ENCODE measurements around the gene CALCA.
"Not testable (repeated sequence)": the region's sequence is repeated elsewhere in the genome, so short reads cannot be mapped to it uniquely, and the experiment has no call there.

CALCA gene, protein sequence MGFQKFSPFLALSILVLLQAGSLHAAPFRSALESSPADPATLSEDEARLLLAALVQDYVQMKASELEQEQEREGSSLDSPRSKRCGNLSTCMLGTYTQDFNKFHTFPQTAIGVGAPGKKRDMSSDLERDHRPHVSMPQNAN

GRCh38 chr11:14971865-14972580 lies at the start of gene CALCA:
CALCA (minus strand) TSS chr11:14972351; CDS start chr11:14971192, 1,159 bp downstream.
- DNase-seq (ENCODE audit: low read depth, low spot score), result no peak

DNA sequence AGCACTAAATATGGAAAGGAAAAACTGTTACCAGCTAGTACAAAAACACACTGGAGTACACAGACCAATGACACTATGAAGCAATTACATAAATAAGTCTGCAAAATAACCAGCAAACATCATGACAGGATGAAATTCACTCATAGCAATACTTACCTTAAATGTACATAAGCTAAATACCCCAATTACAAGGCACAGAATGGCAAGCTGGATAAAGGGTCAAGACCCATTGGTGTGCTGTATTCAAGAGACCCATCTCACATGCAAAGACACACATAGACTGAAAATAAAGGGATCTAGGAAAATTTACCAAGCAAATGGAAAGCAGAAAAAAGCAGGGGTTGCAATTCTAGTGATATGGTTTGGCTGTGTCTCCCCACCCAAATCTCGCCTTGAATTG lies 44.0 kb upstream of the CALCA start:
- no peak for DNase-seq (ENCODE audit: low read depth, low spot score)

DNA sequence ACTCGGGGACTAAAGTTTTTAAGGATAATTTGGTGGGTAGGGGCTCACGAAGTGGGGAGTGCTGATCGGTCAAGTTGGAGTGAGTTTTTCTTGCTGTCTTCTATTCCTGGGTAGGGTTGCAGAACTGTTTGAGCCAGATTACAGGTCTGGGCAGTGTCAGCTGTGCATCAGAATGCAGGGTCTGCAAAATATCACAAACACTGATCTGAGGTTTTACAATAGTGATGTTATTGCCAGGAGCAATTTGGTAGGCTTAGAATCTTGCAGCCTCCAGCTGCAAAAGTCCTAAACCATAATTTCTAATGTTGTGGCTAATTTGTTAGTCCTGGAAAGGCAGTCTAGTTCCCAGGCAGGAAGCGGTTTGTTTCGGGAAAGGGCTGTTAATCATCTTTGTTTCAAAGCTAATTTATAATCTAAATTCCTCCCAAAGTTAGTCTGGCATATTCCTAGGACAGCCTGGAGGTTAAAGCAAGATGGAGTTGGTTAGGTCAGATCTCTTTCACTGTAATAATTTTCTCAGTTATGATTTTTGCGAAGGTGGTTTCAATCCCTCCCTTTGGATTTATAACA lies 39.7 kb upstream of the CALCA start:
- no peak for DNase-seq (ENCODE audit: low read depth, low spot score)

DNA sequence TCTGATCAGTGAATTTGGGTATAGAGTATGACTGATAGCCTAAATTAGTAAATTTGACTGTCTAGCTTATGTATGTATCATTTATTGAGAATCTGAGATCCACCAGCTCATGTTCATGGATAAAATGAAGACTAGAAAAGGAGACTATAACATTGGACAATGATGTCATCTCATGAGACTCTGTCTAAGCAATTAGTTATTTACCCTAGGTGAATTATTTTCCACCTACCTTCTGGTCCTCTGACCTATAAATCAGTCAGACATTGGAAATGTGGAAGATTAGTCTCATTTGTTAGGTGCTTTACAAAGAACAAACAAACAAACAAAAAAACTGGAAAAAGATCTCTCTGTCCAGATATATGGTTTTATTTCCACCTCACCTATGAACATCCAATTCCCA lies 38.7 kb upstream of the CALCA start:
- no peak for DNase-seq (ENCODE audit: low read depth, low spot score)

GRCh38 chr11:15006139-15006759 lies 34.1 kb upstream of the CALCA start:
- no peak for DNase-seq (ENCODE audit: low read depth, low spot score)

DNA sequence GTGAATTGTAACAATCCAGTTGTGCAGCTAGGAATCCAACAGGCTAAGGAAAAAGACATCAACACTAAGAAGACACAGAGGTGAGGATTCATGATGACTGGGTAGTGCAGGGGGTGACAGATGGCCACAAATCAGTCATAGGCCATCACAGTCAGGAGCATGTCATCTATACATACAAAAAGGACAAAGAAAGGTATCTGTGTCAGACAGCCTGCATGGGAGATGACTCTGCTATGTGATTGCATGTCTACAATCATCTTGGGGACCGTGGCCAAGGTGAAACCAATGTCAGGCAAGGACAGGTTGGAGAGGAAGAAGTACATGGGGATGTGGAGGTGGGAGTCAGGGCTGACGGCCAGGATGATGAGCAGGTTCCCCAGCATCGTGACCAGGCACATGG lies 16.0 kb upstream of the CALCA start:
- DNase-seq (ENCODE audit: low read depth, low spot score), result not testable (repeated sequence)

GRCh38 chr11:14981507-14981906 lies 9.4 kb upstream of the CALCA start:
- DNase-seq (ENCODE audit: low read depth, low spot score), result no peak

DNA sequence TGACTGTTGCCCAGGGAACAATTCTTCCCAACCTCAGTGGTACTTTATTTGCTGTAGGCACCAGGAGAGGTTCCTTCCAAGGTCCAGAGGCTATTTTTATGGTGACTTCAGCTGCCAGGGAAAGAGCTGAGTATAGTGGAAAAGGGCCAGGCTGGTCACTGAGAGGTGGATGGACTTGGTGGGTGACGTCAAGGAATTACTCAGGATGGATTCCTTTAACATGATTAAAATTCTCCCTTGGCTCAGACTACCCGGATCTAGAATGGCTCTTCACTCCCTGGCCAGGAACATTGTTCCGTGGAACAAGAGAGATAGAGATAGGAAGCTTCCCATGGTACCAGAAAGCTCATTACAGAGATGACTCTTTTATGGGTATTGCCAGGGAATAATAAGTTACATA lies 8.7 kb upstream of the CALCA start:
- no peak for DNase-seq (ENCODE audit: low read depth, low spot score)

- no peak for DNase-seq (ENCODE audit: low read depth, low spot score)
Measured at GRCh38 chr11:14977101-14977880, 5.1 kb upstream of the CALCA start.

- DNase-seq (ENCODE audit: low read depth, low spot score), result no peak
Measured at GRCh38 chr11:14975252-14975587, 3.1 kb upstream of the CALCA start.

GRCh38 chr11:14974515-14975251 lies 2.5 kb upstream of the CALCA start:
- no peak for DNase-seq (ENCODE audit: low read depth, low spot score)

GRCh38 chr11:14973621-14974514 lies 1.7 kb upstream of the CALCA start:
- no peak for DNase-seq (ENCODE audit: low read depth, low spot score)

- no peak for DNase-seq (ENCODE audit: low read depth, low spot score)
Measured at GRCh38 chr11:14972581-14973495, 687 bp upstream of the CALCA start.

GRCh38 chr11:14969901-14970323 lies 2.2 kb downstream of the CALCA start:
- no peak for DNase-seq (ENCODE audit: low read depth, low spot score)

DNA sequence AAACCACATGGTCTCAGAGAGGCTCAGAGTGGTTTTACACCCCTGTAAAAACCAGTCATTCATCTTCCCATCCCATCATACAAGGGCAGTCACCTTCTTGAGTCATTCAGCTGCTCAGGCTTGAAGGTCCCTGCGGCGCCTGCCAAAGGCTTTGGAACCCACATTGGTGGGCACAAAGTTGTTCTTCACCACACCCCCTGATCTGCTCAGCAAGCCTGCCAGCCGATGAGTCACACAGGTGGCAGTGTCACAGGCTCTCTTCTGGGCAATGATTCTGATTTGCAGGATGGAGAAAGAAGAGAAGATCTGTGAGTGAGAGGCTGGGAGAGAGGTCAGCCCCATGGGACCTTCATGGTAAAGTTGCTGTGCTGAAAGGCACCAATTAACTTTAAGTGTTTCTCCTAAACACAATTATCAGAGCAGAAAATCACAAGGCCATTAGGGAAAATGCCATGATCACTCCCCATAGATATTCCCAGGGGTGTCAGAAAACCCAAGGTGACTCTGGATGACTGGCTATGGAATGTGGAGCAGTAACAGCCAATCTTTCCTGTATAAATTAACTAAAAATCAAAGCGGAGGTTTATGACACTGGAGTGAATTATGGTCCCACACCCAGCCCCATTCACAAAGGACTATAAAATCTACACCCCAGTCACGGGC lies 4.4 kb downstream of the CALCA start:
- DNase-seq (ENCODE audit: low read depth, low spot score), result no peak

DNA sequence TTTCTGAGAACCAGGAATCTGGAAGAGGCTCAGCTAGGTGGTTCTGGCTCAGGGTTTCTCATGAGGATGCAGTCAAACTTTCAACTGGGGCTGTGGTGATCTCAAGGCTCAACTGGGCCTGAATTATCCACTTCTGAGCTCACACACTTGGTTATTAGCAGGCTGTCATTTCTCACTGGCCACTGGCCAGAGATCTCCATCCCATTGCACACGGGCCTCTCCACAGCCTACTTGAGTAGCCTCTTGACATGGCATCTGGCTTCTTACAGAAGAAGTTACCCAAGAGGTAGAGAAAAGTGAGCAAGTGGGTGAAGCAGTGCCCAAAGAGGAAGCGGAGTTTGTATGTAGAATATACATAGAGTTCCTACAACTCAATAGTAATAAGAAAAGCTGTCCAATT lies 16.0 kb downstream of the CALCA start:
- no peak for DNase-seq (ENCODE audit: low read depth, low spot score)

DNA sequence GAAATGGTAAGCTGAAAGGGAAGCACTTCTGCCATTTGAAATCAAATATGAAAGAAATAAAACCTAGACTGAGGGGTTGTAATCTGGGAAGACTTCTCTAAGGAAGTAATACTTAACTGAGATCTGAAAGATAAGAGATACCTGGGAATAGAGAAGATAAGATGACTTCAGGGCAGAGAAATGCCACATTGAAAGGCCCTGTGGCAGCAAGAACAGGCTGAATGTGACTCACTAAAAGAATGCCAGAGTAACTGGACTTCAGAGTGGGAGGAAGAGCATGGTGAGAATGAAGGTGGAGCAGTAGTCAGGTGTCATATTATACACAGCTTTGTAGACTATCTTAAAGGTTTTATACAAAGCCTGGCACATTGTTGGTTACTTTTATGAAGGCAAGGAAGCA lies 17.6 kb downstream of the CALCA start:
- no peak for DNase-seq (ENCODE audit: low read depth, low spot score)

- no peak for DNase-seq (ENCODE audit: low read depth, low spot score)
Measured at GRCh38 chr11:14953904-14954303, 18.2 kb downstream of the CALCA start.

Data from brain pericyte (primary cell).